GM18951 (cell line): ENCODE data around the gene NAA20.

ENCODE experiments used
- POLR2A ChIP-seq: IDR thresholded peaks from 4 replicates; pipeline ENCODE4 v1.6.1; 2011; ENCODE audit warnings: mild to moderate bottlenecking; ENCODE audit not compliant: insufficient read length, insufficient read depth; ENCODE audit errors: extremely low read depth
- in situ Hi-C: fragments of 300-500 bp; cut with MboI; formaldehyde crosslinking; loops from one replicate; pipeline ENCODE4 v1.12.0; 2022; ENCODE audit warnings: low sequenced_read_pairs, mixed read lengths, inconsistent platforms; ENCODE audit not compliant: unreplicated experiment

The NAA20 gene

DNA sequence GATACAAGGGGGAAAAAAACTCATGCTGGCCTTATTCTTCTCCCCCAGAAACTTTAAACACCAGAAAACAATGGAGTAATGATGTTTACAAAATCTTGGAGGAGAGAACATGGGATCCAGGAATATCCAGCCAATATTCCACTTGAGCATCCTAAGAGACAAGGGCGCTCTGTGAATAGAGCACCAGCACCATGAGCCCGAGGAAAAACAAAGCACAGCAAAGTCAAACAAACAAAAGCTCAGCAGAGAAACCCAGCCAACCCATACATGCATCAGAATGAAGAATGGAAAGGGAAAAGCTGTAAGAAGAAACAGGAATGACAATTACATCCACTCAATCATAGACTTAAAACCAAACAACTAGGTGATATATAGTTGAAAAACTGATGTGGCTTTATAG is 4.6 kb upstream of the NAA20 start:
- TF ChIP-seq POLR2A: no peak
- in situ Hi-C loops: no loop called here

DNA sequence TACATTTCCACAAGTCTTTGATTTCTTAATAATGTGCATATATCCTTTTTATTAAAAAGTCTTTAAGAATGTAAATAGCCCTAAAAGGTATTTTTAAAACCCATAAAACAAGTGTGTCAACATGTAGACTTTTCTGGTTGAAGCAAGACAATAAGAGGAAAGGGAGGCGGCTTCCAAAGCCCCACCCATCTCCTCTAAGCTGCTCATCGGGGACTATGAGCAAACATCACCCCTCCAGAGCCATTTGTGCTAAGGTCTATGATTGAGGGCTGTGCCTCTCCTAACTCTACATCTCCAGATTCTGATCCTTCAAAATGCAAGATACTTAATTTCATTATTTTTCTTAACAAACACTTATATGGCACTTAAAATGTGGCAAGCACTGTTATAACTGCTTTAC is 2.5 kb upstream of the NAA20 start:
- in situ Hi-C loops: no loop called here
- no peak for TF ChIP-seq POLR2A

DNA sequence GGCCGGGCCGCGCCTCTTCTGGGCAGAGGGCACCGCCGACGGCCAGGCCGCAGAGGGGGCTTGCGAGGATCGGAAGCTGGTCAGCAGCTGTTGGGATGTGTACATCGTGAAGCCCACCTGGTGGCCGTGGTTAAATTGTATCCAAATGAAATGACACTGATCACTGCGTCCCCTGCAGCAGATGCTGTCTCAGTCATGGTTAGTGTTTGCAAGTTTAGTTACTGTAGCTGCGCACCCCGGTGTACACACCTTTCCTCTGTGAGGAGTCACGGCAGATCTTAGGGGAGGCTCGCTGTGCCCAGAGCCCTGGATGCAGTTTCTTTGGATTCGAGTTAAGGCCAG is 653 bp downstream of the NAA20 start:
- TF ChIP-seq POLR2A: no peak
- in situ Hi-C loops: no loop called here

DNA sequence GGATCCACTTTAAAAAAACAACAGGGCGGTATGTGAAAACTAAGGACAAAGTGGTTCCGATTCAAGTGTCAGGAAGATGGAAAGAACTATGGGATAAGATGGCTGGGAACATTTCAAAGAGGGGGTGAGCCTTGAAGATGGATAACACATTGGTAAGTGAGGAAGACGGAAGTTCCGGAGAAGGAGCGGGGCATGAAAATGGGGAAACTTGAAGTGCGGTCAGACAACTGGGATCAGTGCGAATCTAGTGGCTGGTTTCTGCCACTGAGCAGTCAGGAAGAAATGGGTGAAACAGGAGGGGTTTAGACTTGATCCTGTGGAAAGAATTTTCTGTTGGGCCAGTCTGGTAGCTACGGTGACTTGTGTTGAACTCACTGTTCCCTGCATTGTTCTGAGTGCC is 1.2 kb downstream of the NAA20 start:
- TF ChIP-seq POLR2A: no peak
- in situ Hi-C loops: no loop called here

DNA sequence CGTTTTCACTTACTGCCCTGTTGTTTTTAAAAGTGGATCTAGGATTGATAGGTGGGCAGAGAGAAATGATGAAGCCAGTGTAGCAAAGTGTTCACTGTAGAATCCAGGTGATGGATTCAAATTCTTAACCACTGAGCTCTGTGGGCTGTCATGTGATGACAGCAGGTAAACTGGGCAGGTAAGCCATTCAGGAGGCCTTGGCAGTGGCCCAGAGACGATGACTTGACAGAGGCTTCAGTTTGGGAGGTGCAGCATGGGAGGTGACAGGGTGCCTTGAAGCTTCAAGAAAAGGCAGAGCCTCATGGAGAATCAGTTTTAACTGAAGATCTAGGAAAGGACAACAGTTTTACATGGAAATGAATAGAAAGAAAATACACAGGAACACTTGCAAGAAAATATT is 2.0 kb downstream of the NAA20 start:
- in situ Hi-C loops: no loop called here
- TF ChIP-seq POLR2A: no peak

DNA sequence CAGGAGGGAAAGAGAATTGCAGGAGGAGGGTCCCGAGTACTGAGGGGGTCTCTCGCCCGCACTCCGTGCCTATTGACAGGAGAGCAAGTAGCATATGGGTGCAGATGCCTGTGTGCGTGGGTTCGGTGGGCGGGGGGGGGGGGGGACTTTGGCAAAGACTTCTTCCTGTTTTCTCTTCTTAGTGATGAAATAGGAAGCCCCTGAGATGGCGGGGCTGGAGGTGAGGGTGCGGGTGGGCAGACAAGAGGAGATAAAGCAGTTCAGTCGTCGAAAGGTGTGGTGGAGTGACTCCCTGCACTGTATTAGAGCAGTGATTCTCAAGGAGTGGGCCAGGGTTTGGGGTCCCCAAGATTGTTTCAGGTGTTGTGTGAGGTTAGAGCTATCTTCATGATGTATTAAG is 3.7 kb downstream of the NAA20 start:
- TF ChIP-seq POLR2A: no peak
- in situ Hi-C loops: no loop called here

DNA sequence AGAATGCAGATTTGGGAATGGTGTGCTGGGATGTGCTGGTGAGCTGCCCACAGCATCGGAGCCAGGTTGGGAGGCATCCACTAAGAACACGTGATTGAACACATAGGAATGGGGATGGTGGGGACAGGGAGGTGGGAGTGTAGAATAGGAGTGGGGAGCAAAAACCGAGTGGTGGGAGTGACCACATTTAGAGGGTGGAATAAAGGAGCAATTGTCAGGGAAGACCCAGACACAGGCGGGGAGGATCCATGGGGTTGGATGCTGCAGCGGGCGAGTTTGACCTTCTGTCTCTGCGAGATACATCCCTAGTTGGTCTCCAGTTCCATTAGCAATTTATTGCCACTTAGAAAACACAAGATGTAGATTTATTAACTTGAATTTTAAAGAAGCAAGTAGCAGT is 4.7 kb downstream of the NAA20 start:
- no peak for TF ChIP-seq POLR2A
- in situ Hi-C loops: no loop called here

DNA sequence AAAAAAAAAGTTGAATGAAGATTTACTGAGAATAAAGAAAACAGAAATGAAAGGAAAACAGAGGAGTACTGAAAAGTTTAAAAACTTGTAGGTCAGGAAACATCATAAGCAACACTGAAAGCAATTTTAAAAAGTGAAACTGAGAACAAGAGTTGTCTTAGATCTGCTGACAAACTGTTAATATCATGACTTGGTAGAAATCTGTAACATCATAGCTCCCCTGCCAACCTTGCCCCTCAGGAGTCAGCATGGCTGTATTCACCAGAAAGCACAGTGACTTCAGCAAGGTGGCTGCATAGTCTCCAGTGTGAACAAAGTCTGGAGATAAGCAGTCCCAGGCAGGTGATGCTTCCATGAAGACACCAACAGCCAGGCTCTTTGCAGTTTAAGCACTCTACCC is 5.3 kb downstream of the NAA20 start:
- in situ Hi-C loops: no loop called here
- TF ChIP-seq POLR2A: no peak

DNA sequence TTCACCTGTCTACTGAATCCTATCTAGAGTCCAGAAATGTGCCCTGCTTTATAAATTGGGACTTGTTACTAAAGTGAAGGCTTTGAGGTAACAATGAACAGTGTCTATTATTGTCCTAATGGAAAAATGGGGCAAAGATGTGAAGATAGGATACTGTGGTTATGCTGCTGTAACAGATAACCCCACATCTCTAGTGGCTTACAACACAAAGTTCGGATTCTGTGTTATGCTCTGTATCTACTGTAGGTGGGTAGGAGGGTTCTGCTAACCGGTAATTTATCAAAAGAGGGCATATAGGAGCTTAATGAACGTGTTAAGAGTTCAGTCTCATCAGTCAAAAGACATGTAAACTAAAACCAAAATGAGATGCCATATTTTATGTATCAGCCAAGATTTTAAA is 6.2 kb downstream of the NAA20 start:
- TF ChIP-seq POLR2A: no peak
- in situ Hi-C loops: no loop called here

DNA sequence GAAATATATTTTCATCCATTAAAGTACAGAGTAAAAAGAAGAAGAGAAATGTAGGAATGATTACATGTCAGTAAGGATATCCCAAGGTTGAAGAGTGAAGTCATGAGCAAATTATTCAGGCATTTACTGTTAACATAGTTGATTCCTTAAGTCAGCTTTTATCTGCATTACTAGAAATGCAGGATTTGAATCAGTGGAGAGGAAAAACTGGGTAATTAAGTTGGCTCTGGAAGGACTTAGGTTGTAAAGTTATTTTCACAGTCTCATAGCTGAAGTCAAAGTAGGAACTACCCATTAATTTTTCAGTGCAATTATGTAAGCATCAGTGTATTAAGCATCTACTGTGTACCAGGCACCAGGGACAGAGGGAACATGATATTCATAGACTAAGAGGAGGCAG is 7.8 kb downstream of the NAA20 start:
- no peak for TF ChIP-seq POLR2A
- in situ Hi-C loops: no loop called here

DNA sequence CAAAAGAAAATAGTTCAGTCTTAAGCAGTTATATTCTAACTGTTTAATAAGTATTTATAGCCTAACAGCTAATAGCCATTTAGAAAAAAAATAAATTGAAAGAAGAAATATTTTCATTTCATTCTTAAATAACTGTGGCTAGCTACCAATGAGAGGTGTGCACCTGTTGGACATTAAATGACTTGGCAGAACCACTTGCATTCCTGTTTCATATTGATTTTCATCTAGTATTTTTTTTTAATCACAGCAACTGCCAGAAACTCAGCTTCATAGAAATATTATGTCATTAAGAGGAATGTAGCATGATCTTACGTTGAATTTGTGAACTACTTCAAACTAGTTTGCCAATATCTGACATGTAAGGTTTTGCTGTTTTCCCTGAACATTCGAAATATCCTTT is 10.1 kb downstream of the NAA20 start:
- in situ Hi-C loops: no loop called here
- no peak for TF ChIP-seq POLR2A

DNA sequence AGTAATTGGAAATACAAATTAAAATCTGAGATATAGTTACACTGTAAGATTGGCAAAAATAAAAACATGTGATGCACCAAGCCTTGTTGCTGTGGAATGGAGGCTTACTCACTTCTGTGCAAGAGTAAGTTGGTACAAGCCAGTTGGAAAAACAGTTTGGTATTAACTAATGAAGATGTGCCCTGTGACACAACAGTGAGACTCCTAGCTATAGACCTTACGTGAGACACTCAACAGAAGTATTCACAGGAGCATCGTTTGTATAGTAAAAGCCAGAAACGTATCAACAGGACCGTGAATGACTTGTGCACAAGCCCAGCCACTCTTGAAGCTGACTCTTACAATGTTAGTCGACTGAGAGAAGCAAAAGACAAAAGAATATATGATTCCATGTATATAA is 14.6 kb downstream of the NAA20 start:
- TF ChIP-seq POLR2A: no peak
- in situ Hi-C loops: no loop called here

DNA sequence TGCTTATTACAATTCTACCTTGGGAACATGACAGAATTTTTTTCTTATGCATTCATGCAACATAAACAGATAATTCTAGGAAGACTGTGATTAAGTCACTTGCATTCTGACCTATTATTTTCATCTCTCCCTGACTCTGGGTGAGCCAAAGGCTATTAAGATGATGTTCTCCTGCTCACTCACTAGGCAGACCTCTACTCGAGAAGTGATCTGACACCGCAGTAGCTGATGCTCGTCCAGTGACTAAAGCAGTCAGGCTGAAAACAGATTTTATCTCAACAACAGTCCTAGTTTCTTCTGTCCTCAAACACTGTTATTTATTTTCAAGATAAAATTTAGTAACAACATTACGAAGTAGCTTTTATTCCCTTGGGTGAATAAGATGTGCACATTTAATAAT is 17.3 kb downstream of the NAA20 start:
- in situ Hi-C loops: no loop called here
- no peak for TF ChIP-seq POLR2A

DNA sequence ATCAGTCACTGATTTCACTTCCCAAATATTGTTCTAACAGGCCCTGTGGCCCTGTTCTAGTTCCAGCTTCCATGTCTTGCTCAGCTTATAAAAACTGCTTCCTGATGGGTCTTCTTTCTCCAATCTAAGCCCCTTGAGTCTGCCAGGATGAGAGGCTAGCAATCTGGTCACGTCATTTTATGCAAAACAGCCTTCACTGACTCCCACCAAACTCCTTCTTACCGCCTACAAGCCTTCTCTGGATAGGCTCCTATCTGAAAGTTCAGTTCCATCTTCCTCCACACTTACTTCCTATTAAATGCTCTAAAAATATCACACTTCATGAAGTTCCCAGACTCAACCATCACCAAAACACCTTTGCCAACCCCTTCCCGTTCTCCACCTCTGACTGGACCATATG is 19.6 kb downstream of the NAA20 start:
- in situ Hi-C loops: no loop called here
- TF ChIP-seq POLR2A: no peak

DNA sequence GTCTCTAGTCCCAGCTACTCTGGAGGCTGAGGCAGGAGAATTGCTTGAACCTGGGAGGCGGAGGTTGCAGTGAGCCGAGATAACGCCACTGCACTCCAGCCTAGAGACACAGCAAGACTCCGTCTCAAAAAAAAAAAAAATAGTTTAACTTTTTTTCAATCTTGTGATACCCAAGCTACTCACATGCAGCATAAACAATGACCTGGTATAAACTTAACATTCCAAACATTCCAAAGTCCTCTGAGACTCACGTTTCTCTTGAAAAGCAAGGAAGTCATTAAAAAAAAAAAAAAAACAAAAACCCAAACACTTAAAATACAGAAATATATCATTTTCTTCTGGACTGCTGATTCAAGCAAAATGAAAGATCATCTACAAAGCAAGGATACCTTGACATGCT is 20.8 kb downstream of the NAA20 start:
- TF ChIP-seq POLR2A: no peak
- in situ Hi-C loops: no loop called here
